ENCODE measurements around the gene PFKFB4. TPM values are rescaled to one million over a fixed set of nuclear protein-coding genes. Genes with fewer than 3 reads are reported as not detected.

The PFKFB4 gene
- total RNA-seq, 1 experiment from 2014 or later: 44.7 TPM

DNA sequence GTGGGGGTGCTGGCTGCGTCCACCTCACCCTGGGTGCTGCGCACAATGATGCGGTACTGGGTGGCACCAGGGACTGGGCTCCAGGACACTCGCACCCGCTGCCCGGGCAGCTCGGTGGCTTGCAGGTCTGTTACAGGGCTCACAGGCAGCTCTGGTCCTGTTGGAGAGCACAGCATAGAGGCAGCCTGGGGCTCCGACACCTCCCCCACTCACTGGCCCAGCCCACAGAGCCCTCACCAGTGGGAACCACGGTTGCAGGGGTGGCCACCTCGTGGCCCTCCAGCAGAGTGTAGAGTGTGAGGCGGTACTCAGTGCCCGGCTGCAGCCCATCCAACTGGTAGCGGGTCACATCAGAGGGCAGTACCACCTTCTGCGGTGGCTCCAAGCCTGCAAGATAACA, 34.8 kb upstream of the PFKFB4 start:
- in situ Hi-C loops (cut with HindIII; ENCODE audit: low pct_unique_long_range_greater_than_20kb, low sequenced_read_pairs): no loop called here
- no peak for DNase-seq (ENCODE audit: low read depth, low spot score)

DNA sequence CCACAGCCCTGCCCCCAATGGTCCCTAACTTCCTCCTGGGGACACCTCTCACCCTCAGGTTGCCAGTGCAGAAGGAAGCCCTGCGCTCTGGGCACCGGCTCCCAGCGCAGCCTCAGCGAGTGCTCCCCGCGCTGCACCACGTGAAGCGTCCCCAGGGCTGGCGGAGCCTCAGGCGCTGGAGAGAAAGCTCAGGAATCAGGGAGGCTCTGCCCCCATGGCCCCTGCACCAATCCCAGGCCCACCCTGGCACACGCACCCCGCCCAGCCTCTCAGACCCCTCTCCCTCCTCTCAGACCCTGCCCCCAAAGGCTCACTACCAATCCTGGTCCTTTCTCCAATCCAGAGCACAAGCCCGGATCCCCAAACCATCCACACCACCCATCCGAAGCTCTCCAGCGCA, 31.6 kb upstream of the PFKFB4 start:
- DNase-seq (ENCODE audit: low read depth, low spot score): no peak
- in situ Hi-C loops (cut with HindIII; ENCODE audit: low pct_unique_long_range_greater_than_20kb, low sequenced_read_pairs): no loop called here

DNA sequence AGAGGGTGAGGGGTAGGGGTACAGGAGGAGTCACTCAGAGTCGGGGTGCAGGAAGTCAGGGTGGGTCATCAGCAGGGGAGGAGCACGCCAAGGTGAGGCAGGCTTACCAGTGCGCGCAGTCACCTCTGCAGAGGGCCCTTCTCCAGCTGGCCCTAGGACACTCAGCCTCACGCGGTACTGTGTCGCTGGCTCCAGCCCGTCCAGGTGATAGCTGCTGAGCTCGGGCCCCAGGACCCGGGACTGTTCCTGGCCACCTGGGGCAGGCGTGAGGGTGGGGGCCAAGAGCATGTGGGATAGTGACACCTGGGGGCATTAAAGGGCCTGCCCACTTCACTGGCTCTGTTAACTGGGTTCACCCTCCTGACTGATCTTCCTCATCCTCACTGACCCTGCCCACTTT, 31.1 kb upstream of the PFKFB4 start:
- DNase-seq (ENCODE audit: low read depth, low spot score): no peak
- in situ Hi-C loops (cut with HindIII; ENCODE audit: low pct_unique_long_range_greater_than_20kb, low sequenced_read_pairs): no loop called here

DNA sequence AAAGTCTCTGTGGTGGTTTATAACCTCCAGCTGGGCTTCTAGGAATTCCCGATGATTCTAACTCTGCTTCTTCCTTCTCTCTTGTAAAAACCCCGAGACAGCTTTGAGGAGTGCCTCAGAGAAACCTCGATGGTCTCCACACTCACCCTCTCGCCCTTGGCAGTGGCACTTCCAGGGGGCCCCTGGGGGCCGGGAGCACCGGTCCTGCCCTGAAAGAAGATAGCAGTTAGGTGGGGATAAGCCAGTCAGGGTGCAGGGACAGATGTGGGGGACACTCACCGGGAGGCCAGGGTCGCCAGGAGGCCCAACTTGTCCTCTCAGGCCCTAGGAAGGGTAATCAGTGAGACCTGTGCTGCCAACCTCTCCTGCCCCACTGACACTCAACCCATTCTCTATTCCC, 28.8 kb upstream of the PFKFB4 start:
- DNase-seq (ENCODE audit: low read depth, low spot score): no peak
- in situ Hi-C loops (cut with HindIII; ENCODE audit: low pct_unique_long_range_greater_than_20kb, low sequenced_read_pairs): no loop called here

DNA sequence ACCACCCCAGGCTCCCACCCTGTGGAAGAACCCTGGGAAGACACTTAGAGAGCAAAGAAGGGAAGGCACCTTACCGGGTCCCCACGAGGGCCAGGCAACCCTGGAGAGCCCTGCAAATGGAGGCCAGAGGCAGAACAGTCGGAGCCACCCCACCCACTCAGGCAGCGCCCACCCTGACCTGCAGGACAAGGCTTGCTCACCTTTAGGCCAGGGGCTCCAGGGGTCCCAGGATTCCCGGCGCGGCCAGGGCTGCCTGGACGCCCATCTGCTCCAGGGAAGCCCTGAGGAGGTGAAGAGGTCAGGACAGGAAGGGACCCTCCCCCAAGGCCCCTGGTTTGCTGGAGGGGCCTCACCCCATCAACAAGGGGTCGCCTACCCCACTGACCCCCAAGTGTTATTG, 28.2 kb upstream of the PFKFB4 start:
- in situ Hi-C loops (cut with HindIII; ENCODE audit: low pct_unique_long_range_greater_than_20kb, low sequenced_read_pairs): no loop called here
- DNase-seq (ENCODE audit: low read depth, low spot score): no peak

GRCh38 chr3:48581621-48582481, 25.2 kb upstream of the PFKFB4 start:
- in situ Hi-C loops (cut with HindIII; ENCODE audit: low pct_unique_long_range_greater_than_20kb, low sequenced_read_pairs): no loop called here
- no peak for DNase-seq (ENCODE audit: low read depth, low spot score)

GRCh38 chr3:48576647-48577046, 20.0 kb upstream of the PFKFB4 start:
- in situ Hi-C loops (cut with HindIII; ENCODE audit: low pct_unique_long_range_greater_than_20kb, low sequenced_read_pairs): no loop called here
- no peak for DNase-seq (ENCODE audit: low read depth, low spot score)

GRCh38 chr3:48575366-48575765, 18.8 kb upstream of the PFKFB4 start:
- DNase-seq (ENCODE audit: low read depth, low spot score): no peak
- in situ Hi-C loops (cut with HindIII; ENCODE audit: low pct_unique_long_range_greater_than_20kb, low sequenced_read_pairs): no loop called here

DNA sequence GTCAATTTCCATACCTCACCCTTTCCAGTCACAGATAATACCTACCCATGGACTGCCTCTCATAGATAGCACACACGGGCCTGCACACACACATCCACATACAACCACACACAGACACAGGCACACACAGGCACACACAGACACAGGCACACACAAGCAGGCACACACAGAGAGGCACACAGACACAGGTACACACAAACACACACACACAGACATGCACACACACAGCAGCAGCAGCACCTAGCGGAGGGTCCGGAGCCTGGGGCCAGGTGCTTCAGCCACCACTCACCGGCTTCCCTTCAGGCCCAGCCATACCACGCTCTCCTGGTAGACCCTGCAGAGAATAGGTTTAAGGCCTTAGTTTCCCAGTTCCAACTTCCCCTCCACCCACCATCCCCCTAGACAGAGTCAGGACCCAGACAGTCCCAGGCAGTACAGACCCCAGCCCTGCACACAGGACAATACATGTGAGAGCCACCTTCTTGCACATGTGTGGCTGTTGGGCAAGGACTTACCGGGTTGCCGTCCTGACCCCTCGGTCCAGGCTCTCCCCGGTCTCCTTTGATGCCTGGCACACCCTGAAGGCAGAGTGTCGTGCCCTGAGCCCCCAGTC, 17.5 kb upstream of the PFKFB4 start:
- in situ Hi-C loops (cut with HindIII; ENCODE audit: low pct_unique_long_range_greater_than_20kb, low sequenced_read_pairs): no loop called here
- DNase-seq (ENCODE audit: low read depth, low spot score): no peak

GRCh38 chr3:48572517-48572916, 15.9 kb upstream of the PFKFB4 start:
- DNase-seq (ENCODE audit: low read depth, low spot score): no peak
- in situ Hi-C loops (cut with HindIII; ENCODE audit: low pct_unique_long_range_greater_than_20kb, low sequenced_read_pairs): no loop called here

DNA sequence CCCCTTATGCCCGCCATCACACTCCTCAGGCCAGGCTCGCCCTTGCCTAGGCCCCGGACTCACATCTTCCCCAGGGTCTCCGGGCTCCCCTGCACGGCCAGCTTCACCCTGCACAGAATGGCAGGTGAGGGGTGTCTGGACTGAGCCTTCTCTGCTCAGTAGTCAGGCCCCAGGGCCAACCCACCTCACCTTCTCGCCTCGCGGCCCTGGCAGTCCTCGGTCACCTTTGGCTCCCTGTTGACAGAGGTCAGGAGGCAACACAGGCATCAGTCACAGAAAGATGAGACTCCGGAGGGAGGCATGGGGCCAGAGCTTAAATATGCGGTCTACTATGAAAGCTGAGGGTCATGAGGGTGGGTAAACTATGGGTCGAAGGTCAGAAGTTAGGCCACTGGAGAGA, 15.3 kb upstream of the PFKFB4 start:
- in situ Hi-C loops (cut with HindIII; ENCODE audit: low pct_unique_long_range_greater_than_20kb, low sequenced_read_pairs): no loop called here
- no peak for DNase-seq (ENCODE audit: low read depth, low spot score)

DNA sequence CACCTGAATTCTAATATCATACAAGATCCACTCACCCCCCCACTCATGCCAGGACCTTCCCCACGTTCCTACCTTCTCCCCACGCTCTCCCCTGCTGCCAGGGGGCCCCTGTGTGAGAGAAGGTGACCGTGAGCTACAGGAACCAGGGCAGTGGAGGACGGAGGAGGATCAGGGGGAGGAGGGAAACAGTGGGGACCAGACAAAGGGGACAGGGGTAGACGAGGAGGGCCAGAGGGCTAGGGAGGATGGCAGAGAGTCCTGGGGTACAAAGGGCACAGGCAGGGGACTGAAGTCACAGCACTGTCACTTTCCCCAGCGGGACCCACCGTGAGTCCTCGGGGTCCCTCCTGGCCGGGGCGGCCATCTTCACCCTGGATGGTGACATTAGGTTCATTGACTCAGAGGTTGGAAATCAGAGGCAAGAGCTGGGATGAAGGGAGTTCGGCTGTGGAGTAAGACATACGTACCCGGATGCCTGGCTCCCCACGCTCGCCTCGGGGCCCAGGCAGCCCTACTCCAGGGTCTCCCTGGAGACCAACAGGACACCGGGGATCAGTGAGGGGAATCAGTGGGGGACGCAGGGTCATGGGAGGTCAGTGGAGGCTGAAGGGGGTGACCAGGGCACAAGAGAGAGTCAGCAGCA, 13.3 kb upstream of the PFKFB4 start:
- DNase-seq (ENCODE audit: low read depth, low spot score): no peak
- in situ Hi-C loops (cut with HindIII; ENCODE audit: low pct_unique_long_range_greater_than_20kb, low sequenced_read_pairs): no loop called here

DNA sequence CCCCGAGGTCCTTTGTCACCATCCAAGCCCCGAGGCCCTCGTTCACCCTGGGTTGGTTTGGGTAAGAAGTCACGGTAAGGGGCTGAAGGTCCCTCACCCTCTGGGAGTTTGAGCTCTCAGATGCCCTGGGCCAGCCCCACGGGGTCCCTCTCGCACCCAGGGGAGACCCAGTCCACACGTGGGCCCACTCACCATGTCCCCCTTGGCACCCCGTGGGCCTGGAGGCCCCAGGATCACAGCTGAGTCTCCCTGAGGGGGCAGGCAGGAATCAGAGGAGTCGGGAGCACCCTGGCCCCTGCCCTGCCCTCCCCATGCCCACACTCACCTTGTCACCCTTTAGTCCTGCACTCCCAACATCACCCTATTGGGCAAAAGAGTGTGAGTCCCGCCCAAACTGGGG, 12.8 kb upstream of the PFKFB4 start:
- DNase-seq (ENCODE audit: low read depth, low spot score): no peak
- in situ Hi-C loops (cut with HindIII; ENCODE audit: low pct_unique_long_range_greater_than_20kb, low sequenced_read_pairs): no loop called here

- in situ Hi-C loops (cut with HindIII; ENCODE audit: low pct_unique_long_range_greater_than_20kb, low sequenced_read_pairs): no loop called here
- DNase-seq (ENCODE audit: low read depth, low spot score): no peak
Observed at GRCh38 chr3:48568476-48568875, 11.9 kb upstream of the PFKFB4 start.

DNA sequence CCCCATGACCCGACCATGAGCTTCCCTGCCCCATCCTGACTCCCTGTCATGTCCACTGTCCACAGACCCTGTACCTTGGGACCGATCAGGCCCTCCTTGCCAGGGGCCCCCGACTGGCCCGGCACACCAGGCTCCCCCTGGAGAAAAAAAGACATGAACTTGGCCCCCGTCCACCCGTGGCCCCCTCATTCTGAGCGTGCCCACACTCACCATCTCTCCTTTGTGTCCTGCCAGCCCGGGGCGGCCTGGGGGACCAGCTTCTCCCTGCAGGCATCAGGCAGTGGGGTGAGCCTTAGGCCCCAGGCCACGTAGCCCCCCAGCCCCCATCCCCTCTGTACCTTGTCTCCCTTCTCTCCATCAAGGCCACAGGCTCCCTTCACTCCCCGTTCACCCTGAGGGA, 10.9 kb upstream of the PFKFB4 start:
- in situ Hi-C loops (cut with HindIII; ENCODE audit: low pct_unique_long_range_greater_than_20kb, low sequenced_read_pairs): no loop called here
- no peak for DNase-seq (ENCODE audit: low read depth, low spot score)

DNA sequence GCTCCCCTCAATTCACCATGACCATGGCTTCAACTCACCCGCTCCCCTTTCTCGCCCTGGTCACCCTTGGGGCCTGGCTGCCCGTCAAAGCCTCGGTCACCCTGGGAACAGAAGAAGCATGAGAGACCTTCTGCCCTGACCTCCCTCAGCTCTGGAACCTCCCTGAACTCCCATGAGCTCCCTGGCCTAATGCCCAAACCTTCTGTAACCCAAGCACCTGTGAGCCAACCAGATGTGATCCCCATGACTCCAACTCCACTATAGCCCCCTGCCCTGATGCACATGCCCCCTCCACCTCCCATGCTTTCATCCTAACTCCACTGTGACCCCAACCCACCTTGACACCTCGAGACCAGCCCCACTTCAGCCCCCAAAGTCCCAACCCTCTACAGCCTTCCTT, 10.5 kb upstream of the PFKFB4 start:
- no peak for DNase-seq (ENCODE audit: low read depth, low spot score)
- in situ Hi-C loops (cut with HindIII; ENCODE audit: low pct_unique_long_range_greater_than_20kb, low sequenced_read_pairs): no loop called here

DNA sequence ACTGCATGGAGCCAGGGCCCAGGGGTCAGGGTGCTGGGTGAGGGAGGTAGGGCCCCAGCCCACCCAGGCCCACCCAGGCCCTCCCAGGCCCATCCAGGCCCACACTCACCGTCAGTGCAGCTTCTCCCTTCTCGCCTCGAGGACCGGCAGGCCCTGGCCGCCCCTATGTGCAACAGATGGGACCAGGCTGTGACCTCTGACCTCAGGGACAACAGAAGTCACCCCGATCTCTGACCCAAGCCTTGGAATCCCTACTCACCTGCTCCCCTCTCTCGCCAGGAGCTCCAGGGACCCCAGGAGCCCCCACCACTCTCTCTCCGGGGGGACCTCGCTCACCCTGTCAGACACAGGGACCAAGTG, 9.8 kb upstream of the PFKFB4 start:
- in situ Hi-C loops (cut with HindIII; ENCODE audit: low pct_unique_long_range_greater_than_20kb, low sequenced_read_pairs): no loop called here

GRCh38 chr3:48565591-48566400, 9.2 kb upstream of the PFKFB4 start:
- DNase-seq (ENCODE audit: low read depth, low spot score): no peak
- in situ Hi-C loops (cut with HindIII; ENCODE audit: low pct_unique_long_range_greater_than_20kb, low sequenced_read_pairs): no loop called here

More for the DNA sequence above, 9.8 kb upstream of the PFKFB4 start:
- DNase-seq (ENCODE audit: low read depth, low spot score): no peak
